Brain microvascular endothelial cell (primary cell): ENCODE measurements around the gene ZNF469.

Source experiments
- DNase-seq: peaks from one replicate; pipeline ENCODE4 v3.0.0-alpha.2; 2020
- H3K27ac ChIP-seq: fragments of 250-450 bp; sonication (Bioruptor Pico); 2 replicates; pipeline ENCODE4 v1.5.1; 2020; ENCODE audit warnings: mild to moderate bottlenecking, moderate library complexity
- H3K27me3 ChIP-seq: fragments of 250-450 bp; sonication (Bioruptor Pico); replicated peaks from 2 replicates; pipeline ENCODE4 v1.5.1; 2020; ENCODE audit warnings: mild to moderate bottlenecking
- H3K36me3 ChIP-seq: fragments of 250-450 bp; sonication (Bioruptor Pico); replicated peaks from 2 replicates; pipeline ENCODE4 v1.5.1; 2020; ENCODE audit warnings: mild to moderate bottlenecking
- H3K4me3 ChIP-seq: 2 replicates; pipeline ENCODE4 v1.5.1; 2011; ENCODE audit warnings: low read depth, mild to moderate bottlenecking, control low read depth, low read length, moderate library complexity
- CTCF ChIP-seq: IDR thresholded peaks from 2 replicates; pipeline ENCODE4 v1.5.1; 2011; ENCODE audit warnings: low read depth, mild to moderate bottlenecking, moderate library complexity, low read length, control low read depth, inconsistent platforms; ENCODE audit errors: missing control alignments
- in situ Hi-C: cut with HindIII; loops from 2 replicates; pipeline ENCODE4 v1.10.0; 2017; ENCODE audit warnings: low sequenced_read_pairs, low pct_ligation_motif_present

ZNF469 gene

GRCh38 chr16:88394426-88394825 is 11.7 kb downstream of the ZNF469 start:
- no peak for TF ChIP-seq CTCF
- no peaks in the 10 kb centered on the region for H3K27me3 ChIP-seq
- H3K4me3 ChIP-seq = no peak overlapping the region
- in situ Hi-C loops = no loop called here
- no peak for DNase-seq
- H3K36me3 ChIP-seq = peaks cover 18% of the 10 kb centered on the region
- H3K27ac ChIP-seq = no peak overlapping the region

- no peak for DNase-seq
- Histone ChIP-seq H3K36me3 (peaks cover 22% of the 10 kb centered on the region), H3K4me3 (no peak overlapping the region), H3K27ac (no peak overlapping the region), H3K27me3 (no peaks in the 10 kb centered on the region)
- no peak for TF ChIP-seq CTCF
- in situ Hi-C loops = no loop called here
These were observed 13.2 kb downstream of the ZNF469 start for GRCh38 chr16:88395669-88396584.

- H3K36me3 ChIP-seq = peaks cover 19% of the 10 kb centered on the region
- no peak overlapping the region for H3K4me3 ChIP-seq
- H3K27ac ChIP-seq = no peak overlapping the region
- in situ Hi-C loops = no loop called here
- no peak for TF ChIP-seq CTCF
- no peaks in the 10 kb centered on the region for H3K27me3 ChIP-seq
- no peak for DNase-seq
These were observed 15.6 kb downstream of the ZNF469 start for GRCh38 chr16:88398170-88398873.

- Histone ChIP-seq H3K36me3 (peaks cover 19% of the 10 kb centered on the region), H3K27ac (no peak overlapping the region), H3K27me3 (no peaks in the 10 kb centered on the region), H3K4me3 (no peak overlapping the region)
- TF ChIP-seq CTCF = no peak
- in situ Hi-C loops = no loop called here
- no peak for DNase-seq
These were observed 16.1 kb downstream of the ZNF469 start for GRCh38 chr16:88398874-88399178.

GRCh38 chr16:88400186-88400585 is 17.4 kb downstream of the ZNF469 start:
- no peak for DNase-seq
- no peak for TF ChIP-seq CTCF
- Histone ChIP-seq H3K27me3 (no peaks in the 10 kb centered on the region), H3K36me3 (peaks cover 18% of the 10 kb centered on the region), H3K27ac (no peak overlapping the region), H3K4me3 (no peak overlapping the region)
- in situ Hi-C loops = no loop called here
